HepG2 (cell line): ENCODE measurements around the gene STOM. TPM values are rescaled to one million over a fixed set of nuclear protein-coding genes. Genes with fewer than 3 reads are reported as not detected.

Source experiments
- ATAC-seq: fragments of 200-7000 bp; cut with Tn5 transposase; 3 replicates; pipeline ENCODE4 v1.9.1; 2020; ENCODE audit warnings: mild to moderate bottlenecking, moderate library complexity
- BruUV-seq: library from RNA; stranded (reverse); fragments of 400-500 nt; replicated peaks from 2 replicates; lab custom pipeline; 2021; lab: Mats Ljungman, UMichigan
- CTCF ChIA-PET: fragments of 300-600 bp; formaldehyde crosslinking; extraction: SDS; loops from one replicate; lab custom pipeline; 2021; ENCODE audit warnings: low total read pairs, inconsistent platforms, low intra/inter-chr PET ratio; lab: Yijun Ruan, JAX
- POLR2A ChIA-PET: fragments of 350-600 bp; sonication (Branson Sonifier 250); formaldehyde crosslinking; loops from one replicate; lab custom pipeline; 2020; ENCODE audit warnings: antibody characterized with exemption, inconsistent platforms; lab: Yijun Ruan, JAX
- DNase-seq: peaks from one replicate; pipeline ENCODE4 v3.0.0-alpha.2; 2015; ENCODE audit warnings: low spot score
- FAIRE-seq: peaks from 3 replicates; lab custom pipeline; 2011; peaks lifted over from hg19 to GRCh38; lab: Jason Lieb, UNC
- H2AFZ ChIP-seq: one replicate; pipeline ENCODE4 v1.6.1; 2011; ENCODE audit warnings: low read length, inconsistent platforms
- H3K27ac ChIP-seq: fragments of 300-600 bp; 3 replicates; pipeline ENCODE4 v1.8.0; 2011; ENCODE audit warnings: mixed run types, mild to moderate bottlenecking, mixed read lengths, low read length, inconsistent platforms; ENCODE audit not compliant: insufficient read depth; ENCODE audit errors: extremely low read length
- H3K27me3 ChIP-seq, 2 experiments: fragments of 200-600 bp in 1 of 2; 2 replicates in 1 of 2; 3 replicates in 1 of 2; pipeline versions ENCODE4 v1.6.0 to v1.8.0; 2011; ENCODE audit warnings: low read length in 2 of 2, mild to moderate bottlenecking in 2 of 2, moderate library complexity in 2 of 2, inconsistent platforms in 1 of 2; ENCODE audit not compliant: insufficient read depth in 2 of 2, control insufficient read depth in 1 of 2
- H3K36me3 ChIP-seq, 2 experiments: fragments of 200-600 bp in 1 of 2; replicated peaks in 1 of 2; 2 replicates in 1 of 2; 3 replicates in 1 of 2; pipeline versions ENCODE4 v1.5.1 to v1.8.0; 2011; ENCODE audit warnings: low read length in 2 of 2, inconsistent platforms in 1 of 2; ENCODE audit not compliant: insufficient read depth in 2 of 2, control insufficient read depth in 1 of 2
- H3K4me1 ChIP-seq: 2 replicates; pipeline ENCODE4 v1.5.1; 2012; ENCODE audit warnings: low read length, inconsistent platforms; ENCODE audit not compliant: insufficient read depth
- H3K4me2 ChIP-seq: 2 replicates; pipeline ENCODE4 v1.6.0; 2011; ENCODE audit warnings: low read depth, low read length, inconsistent platforms
- H3K4me3 ChIP-seq, 3 experiments: fragments of 200-600 bp in 1 of 3; sonication (generic), shearing (Covaris generic) in 1 of 3; replicated peaks in 1 of 3; 2 replicates each; pipeline ENCODE4 v1.5.1; 2011 to 2016; ENCODE audit warnings: low read length in 3 of 3, inconsistent platforms in 2 of 3, low read depth in 2 of 3, mild to moderate bottlenecking in 2 of 3, control low read depth in 1 of 3, mixed read lengths in 1 of 3; ENCODE audit not compliant: insufficient read depth in 1 of 3
- H3K79me2 ChIP-seq: one replicate; pipeline ENCODE4 v1.6.1; 2011; ENCODE audit warnings: low read length, inconsistent platforms; ENCODE audit not compliant: insufficient read depth
- H3K9ac ChIP-seq: 2 replicates; pipeline ENCODE4 v1.6.0; 2011; ENCODE audit warnings: mild to moderate bottlenecking, low read depth, low read length, inconsistent platforms; ENCODE audit not compliant: insufficient read depth
- H3K9me3 ChIP-seq: 2 replicates; pipeline ENCODE4 v1.5.1; 2012; ENCODE audit warnings: mild to moderate bottlenecking, low read length
- H4K20me1 ChIP-seq: 2 replicates; pipeline ENCODE4 v1.6.0; 2011; ENCODE audit warnings: inconsistent platforms, mild to moderate bottlenecking, low read length, moderate library complexity; ENCODE audit not compliant: insufficient read depth
- KLF6 ChIP-seq: IDR thresholded peaks from 2 replicates; pipeline ENCODE4 v1.8.0; 2016; ENCODE audit warnings: missing biosample characterization, missing genetic modification reagents
- RBAK ChIP-seq: sonication (generic); formaldehyde crosslinking; IDR thresholded peaks from 2 replicates; pipeline ENCODE4 v1.5.1; 2020; ENCODE audit warnings: mild to moderate bottlenecking, missing genetic modification reagents
- RBFOX2 ChIP-seq: fragments of 200-400 bp; formaldehyde crosslinking; IDR thresholded peaks from 2 replicates; pipeline ENCODE4 v1.6.1; 2017; ENCODE audit warnings: low read depth, mild to moderate bottlenecking, low read length
- RBM22 ChIP-seq: fragments of 200-400 bp; formaldehyde crosslinking; optimal IDR thresholded peaks from 2 replicates; pipeline ENCODE3; 2017; ENCODE audit warnings: mild to moderate bottlenecking, low read length, moderate library complexity
- ZFP36L2 ChIP-seq: sonication (generic); formaldehyde crosslinking; IDR thresholded peaks from 2 replicates; pipeline ENCODE4 v1.4.0; 2020; ENCODE audit warnings: missing genetic modification reagents
- WGBS: methylation state at CpG from one replicate; pipeline ENCODE4 v1.1.6; 2017; ENCODE audit warnings: low lambda C conversion rate; 5-methylcytosine and 5-hydroxymethylcytosine counted together
- in situ Hi-C: cut with HindIII; loops from 2 replicates; pipeline ENCODE4 v1.10.0; 2017; ENCODE audit warnings: low pct_unique_long_range_greater_than_20kb; ENCODE audit not compliant: extremely low pct_ligation_motif_present
- intact Hi-C: fragments of 100-400 bp; cut with micrococcal nuclease; formaldehyde crosslinking; loops from one replicate; pipeline ENCODE4 v1.10.0; 2022; ENCODE audit not compliant: unreplicated experiment
- polyA plus RNA-seq, 8 experiments: library from polyadenylated mRNA; depleted of rRNA in 3 of 8; stranded (reverse) in 7 of 8; unstranded in 1 of 8; fragments of >200 nt; fragmentation: Illumina TruSeq in 4 of 8; extraction: Trizol in 4 of 8; gene quantifications; 2 replicates each; pipeline versions ENCODE4 v1.2.1 to v1.2.3, GENCODE V29; 2011 to 2016; ENCODE audit warnings: low read depth in 4 of 8, missing spikeins in 1 of 8, mixed read lengths in 1 of 8; ENCODE audit not compliant: insufficient read depth in 1 of 8
- total RNA-seq, 5 experiments: library from RNA; depleted of rRNA; stranded (reverse); fragments of >200 nt; fragmentation: Illumina TruSeq; extraction: Trizol; gene quantifications; 2 replicates each; pipeline ENCODE4 v1.2.3, GENCODE V29; 2016; ENCODE audit warnings: low read depth in 1 of 5
- TF ChIP-seq, protein P1 (sequence below): sonication (generic); formaldehyde crosslinking; IDR thresholded peaks from 2 replicates; pipeline ENCODE4 v1.8.1; 2022; ENCODE audit warnings: mild to moderate bottlenecking, missing genetic modification reagents
- TF ChIP-seq, protein P2 (sequence below): sonication (generic); formaldehyde crosslinking; conservative IDR thresholded peaks from 2 replicates; pipeline ENCODE4 v1.8.0; 2022; ENCODE audit warnings: missing genetic modification reagents

Gene STOM
- total and polyA plus RNA-seq, 2 of the 13 experiments (the other 11 are each of a cell fraction or from before 2014, with no cell fraction given) = 43.6 to 165 TPM

DNA sequence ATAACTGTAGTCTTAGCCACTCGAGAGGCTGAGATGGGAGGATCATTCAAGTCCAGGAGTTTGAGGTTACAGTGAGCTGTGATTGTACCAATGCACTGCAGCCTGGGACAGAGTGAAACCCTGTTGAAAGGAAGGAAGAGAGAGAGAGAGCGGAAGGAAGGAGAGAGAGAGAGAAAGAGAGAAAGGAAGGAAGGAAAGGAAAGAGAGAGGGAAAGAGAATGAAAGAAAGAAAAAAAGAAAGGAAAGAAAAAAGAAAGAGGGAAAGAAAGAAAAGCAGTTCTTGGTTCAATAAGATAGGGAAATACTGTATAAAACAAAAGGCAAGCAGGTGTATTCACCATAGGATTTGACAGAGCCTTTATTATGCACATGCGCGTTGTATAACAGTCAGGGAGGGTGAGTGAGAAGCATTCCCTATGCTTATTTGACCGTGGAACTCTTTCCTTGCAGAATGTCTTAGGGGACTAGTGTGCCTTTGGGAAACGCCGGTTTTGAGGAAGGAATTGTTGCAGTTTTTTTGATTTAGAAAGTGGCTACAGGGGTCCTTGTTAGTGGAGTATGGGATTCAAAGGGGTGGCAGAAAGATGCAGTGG is 60.1 kb downstream of the STOM start:
- BruUV-seq = no TSS peak
- peak; percentile 48; the same call in 1 of the 2 replicates for TF ChIP-seq RBFOX2
- peak; percentile 93 for TF ChIP-seq RBAK
- TF ChIP-seq, protein P1, sequence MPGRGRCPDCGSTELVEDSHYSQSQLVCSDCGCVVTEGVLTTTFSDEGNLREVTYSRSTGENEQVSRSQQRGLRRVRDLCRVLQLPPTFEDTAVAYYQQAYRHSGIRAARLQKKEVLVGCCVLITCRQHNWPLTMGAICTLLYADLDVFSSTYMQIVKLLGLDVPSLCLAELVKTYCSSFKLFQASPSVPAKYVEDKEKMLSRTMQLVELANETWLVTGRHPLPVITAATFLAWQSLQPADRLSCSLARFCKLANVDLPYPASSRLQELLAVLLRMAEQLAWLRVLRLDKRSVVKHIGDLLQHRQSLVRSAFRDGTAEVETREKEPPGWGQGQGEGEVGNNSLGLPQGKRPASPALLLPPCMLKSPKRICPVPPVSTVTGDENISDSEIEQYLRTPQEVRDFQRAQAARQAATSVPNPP (CRISPR knock-in tag) = no peak
- POLR2A ChIA-PET = interaction anchor here (1.2 to 2.7 kb wide), 3 partner anchors 11 to 13 kb away, joined by 3 to 7 read pairs (median 5); no protein-coding TSS in a partner anchor
- H3K4me3 ChIP-seq = no peak overlapping the region
- H4K20me1 ChIP-seq = no peaks in the 10 kb centered on the region
- H3K27ac ChIP-seq = no peak overlapping the region
- no peak overlapping the region for H3K4me2 ChIP-seq
- H2AFZ ChIP-seq = no peak overlapping the region
- WGBS = 97% methylated on average over 7 of the region's 7 CpGs
- H3K4me1 ChIP-seq = peaks cover 14% of the 10 kb centered on the region
- H3K9me3 ChIP-seq = no peaks in the 10 kb centered on the region
- FAIRE-seq (no peak), DNase-seq (no peak), ATAC-seq (no peak)
- in situ Hi-C loops (no loop called here), intact Hi-C loops (no loop called here)
- peaks cover 28 to 61% of the 10 kb centered on the region in 2 experiments for H3K36me3 ChIP-seq
- H3K27me3 ChIP-seq = no peaks in the 10 kb centered on the region
- CTCF ChIA-PET = no interaction called here
- no peaks in the 10 kb centered on the region for H3K79me2 ChIP-seq
- H3K9ac ChIP-seq = no peak overlapping the region

DNA sequence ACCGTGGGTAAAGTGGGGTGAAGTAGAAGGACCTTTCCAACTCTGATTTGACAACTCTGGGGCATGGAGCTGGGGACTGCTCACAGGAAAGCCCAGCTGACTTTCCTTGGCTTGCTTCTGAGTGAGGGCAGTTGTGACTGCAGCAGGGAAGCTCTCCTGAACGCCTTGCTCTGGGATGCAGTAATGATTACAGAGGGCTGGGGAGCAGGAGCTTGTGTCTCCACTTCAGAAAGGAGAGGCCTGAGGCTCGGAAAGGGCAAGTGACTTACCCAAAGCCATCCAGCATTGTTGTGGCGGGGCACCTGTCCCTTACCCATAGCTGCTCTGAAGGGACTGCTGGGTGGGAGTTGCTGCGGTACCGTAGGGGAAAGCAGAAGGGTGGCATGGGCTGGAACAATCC is 60.9 kb downstream of the STOM start:
- H3K36me3 ChIP-seq = peaks cover 33 to 66% of the 10 kb centered on the region in 2 experiments
- H3K4me1 ChIP-seq = peaks cover 22% of the 10 kb centered on the region
- DNase-seq = no peak
- CTCF ChIA-PET = no interaction called here
- TF ChIP-seq KLF6 (CRISPR knock-in tag) (no peak), RBM22 (peak; percentile 39), ZFP36L2 (CRISPR knock-in tag) (no peak)
- TF ChIP-seq, protein P2, sequence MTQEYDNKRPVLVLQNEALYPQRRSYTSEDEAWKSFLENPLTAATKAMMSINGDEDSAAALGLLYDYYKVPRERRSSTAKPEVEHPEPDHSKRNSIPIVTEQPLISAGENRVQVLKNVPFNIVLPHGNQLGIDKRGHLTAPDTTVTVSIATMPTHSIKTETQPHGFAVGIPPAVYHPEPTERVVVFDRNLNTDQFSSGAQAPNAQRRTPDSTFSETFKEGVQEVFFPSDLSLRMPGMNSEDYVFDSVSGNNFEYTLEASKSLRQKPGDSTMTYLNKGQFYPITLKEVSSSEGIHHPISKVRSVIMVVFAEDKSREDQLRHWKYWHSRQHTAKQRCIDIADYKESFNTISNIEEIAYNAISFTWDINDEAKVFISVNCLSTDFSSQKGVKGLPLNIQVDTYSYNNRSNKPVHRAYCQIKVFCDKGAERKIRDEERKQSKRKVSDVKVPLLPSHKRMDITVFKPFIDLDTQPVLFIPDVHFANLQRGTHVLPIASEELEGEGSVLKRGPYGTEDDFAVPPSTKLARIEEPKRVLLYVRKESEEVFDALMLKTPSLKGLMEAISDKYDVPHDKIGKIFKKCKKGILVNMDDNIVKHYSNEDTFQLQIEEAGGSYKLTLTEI (CRISPR knock-in tag) = no peak
- H3K79me2 ChIP-seq = no peaks in the 10 kb centered on the region
- intact Hi-C loops = no loop called here
- no peak overlapping the region for H3K4me2 ChIP-seq
- POLR2A ChIA-PET = interaction anchor here (0.8 to 2.7 kb wide), 4 partner anchors 10 to 20 kb away, joined by 3 to 7 read pairs (median 4); no protein-coding TSS in a partner anchor
- FAIRE-seq = no peak
- H4K20me1 ChIP-seq = no peaks in the 10 kb centered on the region
- in situ Hi-C loops = no loop called here
- no peak overlapping the region for H3K27ac ChIP-seq
- no peak overlapping the region for H3K9ac ChIP-seq
- no TSS peak for BruUV-seq
- no peaks in the 10 kb centered on the region for H3K9me3 ChIP-seq
- WGBS = 95% methylated on average over 4 of the region's 6 CpGs
- no peak for ATAC-seq
- no peak overlapping the region for H2AFZ ChIP-seq
- H3K4me3 ChIP-seq = no peak overlapping the region
- H3K27me3 ChIP-seq = no peaks in the 10 kb centered on the region
